ENCODE data around the gene VWA3B. TPM values are rescaled to one million over a fixed set of nuclear protein-coding genes. Genes with fewer than 3 reads are reported as not detected.

Gene VWA3B
- polyA plus RNA-seq, 1 donor (not counting 4 experiments of a cell fraction or from before 2014, with no cell fraction given), result not detected

DNA sequence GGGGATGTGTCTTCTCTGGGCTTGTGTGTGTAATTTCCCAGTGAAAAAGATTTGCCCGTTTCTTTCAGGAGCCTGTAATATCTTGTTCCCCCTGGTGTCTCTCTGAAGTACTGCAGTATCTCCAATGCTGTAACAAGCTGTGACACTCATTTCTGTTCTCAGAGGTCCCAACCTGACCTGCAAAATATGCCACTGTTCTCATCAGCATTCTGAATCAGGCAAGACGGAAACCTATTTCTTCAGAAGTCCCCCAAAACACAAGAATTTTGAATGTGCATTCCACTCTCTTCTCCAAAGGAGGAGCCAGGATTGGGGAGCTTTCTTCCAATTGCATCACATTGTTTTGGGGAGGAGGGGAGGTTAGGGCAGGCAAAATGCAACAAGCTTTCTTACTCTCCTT is 182.3 kb downstream of the VWA3B start:
- no peak overlapping the region for H3K27ac ChIP-seq (ENCODE audit: control insufficient read depth, insufficient read depth, low read length)
- no peaks in the 10 kb centered on the region for H3K9me3 ChIP-seq (ENCODE audit: control insufficient read depth, low read depth, low read length)
- dilution Hi-C loops (cut with MboI; ENCODE audit: extremely low pct_ligation_motif_present, low sequenced_read_pairs), result no loop called here
- H3K9me1 ChIP-seq (ENCODE audit: control insufficient read depth, extremely low read depth, insufficient read depth, low read length), result no peaks in the 10 kb centered on the region
- H3K4me2 ChIP-seq (ENCODE audit: control insufficient read depth, extremely low read depth, insufficient read depth, low read depth, low read length), result no peak overlapping the region
- DNase-seq (ENCODE audit: low read depth, low spot score), result no peak
- no peak overlapping the region for H3K9ac ChIP-seq (ENCODE audit: control insufficient read depth, extremely low read depth, insufficient read depth, low read length)
- H2AFZ ChIP-seq (ENCODE audit: control insufficient read depth, low read length), result no peak overlapping the region
- no peaks in the 10 kb centered on the region for H3K79me2 ChIP-seq (ENCODE audit: control insufficient read depth, insufficient read depth, low read length)
- H3K36me3 ChIP-seq (ENCODE audit: control insufficient read depth in 2 of 2, extremely low read depth in 1 of 2, insufficient read depth in 2 of 2, low read length in 2 of 2), result no peaks in the 10 kb centered on the region
- peak; percentile 54 to 75 (median 72) for TF ChIP-seq CTCF (optimal IDR thresholded peaks at IDR 0.05 in 1 of 3, IDR thresholded peaks at IDR 0.05 in 1 of 3, conservative IDR thresholded peaks at IDR 0.05 in 1 of 3; ENCODE audit: extremely low read depth in 1 of 3, insufficient read depth in 2 of 3, low read length in 3 of 3)
- TF ChIP-seq EZH2 (IDR thresholded peaks at IDR 0.05; ENCODE audit: low read length), result no peak
- H3K4me1 ChIP-seq (ENCODE audit: control insufficient read depth, extremely low read depth, insufficient read depth, low read length), result no peaks in the 10 kb centered on the region
- no peaks in the 10 kb centered on the region for H3K27me3 ChIP-seq (ENCODE audit: control insufficient read depth, extremely low read depth, insufficient read depth, low read length)
- no peak overlapping the region for H3K4me3 ChIP-seq (ENCODE audit: control insufficient read depth in 2 of 3, extremely low read depth in 1 of 3, insufficient read depth in 2 of 3, low read depth in 1 of 3, low read length in 3 of 3)
- no peaks in the 10 kb centered on the region for H4K20me1 ChIP-seq (ENCODE audit: control insufficient read depth, extremely low read depth, insufficient read depth, low read length)
- peak; percentile 84 for FAIRE-seq

DNA sequence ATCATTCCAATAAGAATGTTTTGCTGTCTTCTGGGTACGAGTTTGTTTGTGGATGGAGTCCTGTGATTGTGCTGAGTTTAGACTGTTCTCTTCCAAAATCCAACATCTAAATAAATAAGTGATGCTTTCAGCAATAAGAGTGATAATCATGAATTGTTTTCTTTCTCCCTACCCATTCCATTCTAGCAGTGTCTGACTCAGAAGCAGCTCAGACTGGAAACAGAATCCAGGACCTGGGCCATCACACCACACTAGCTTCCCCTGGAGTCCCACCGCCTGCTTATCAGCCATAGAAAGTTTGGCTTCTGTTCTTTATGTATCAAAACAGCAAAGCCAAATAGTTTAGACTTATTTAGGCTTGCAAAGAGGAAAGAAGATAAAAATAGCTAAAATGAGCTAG is 182.9 kb downstream of the VWA3B start:
- H3K9me1 ChIP-seq (ENCODE audit: control insufficient read depth, extremely low read depth, insufficient read depth, low read length), result no peaks in the 10 kb centered on the region
- H3K36me3 ChIP-seq (ENCODE audit: control insufficient read depth in 2 of 2, extremely low read depth in 1 of 2, insufficient read depth in 2 of 2, low read length in 2 of 2), result no peaks in the 10 kb centered on the region
- no peak overlapping the region for H3K4me2 ChIP-seq (ENCODE audit: control insufficient read depth, extremely low read depth, insufficient read depth, low read depth, low read length)
- H3K4me3 ChIP-seq (ENCODE audit: control insufficient read depth in 2 of 3, extremely low read depth in 1 of 3, insufficient read depth in 2 of 3, low read depth in 1 of 3, low read length in 3 of 3), result no peak overlapping the region
- dilution Hi-C loops (cut with MboI; ENCODE audit: extremely low pct_ligation_motif_present, low sequenced_read_pairs), result no loop called here
- H3K9ac ChIP-seq (ENCODE audit: control insufficient read depth, extremely low read depth, insufficient read depth, low read length), result no peak overlapping the region
- H3K27me3 ChIP-seq (ENCODE audit: control insufficient read depth, extremely low read depth, insufficient read depth, low read length), result no peaks in the 10 kb centered on the region
- H3K9me3 ChIP-seq (ENCODE audit: control insufficient read depth, low read depth, low read length), result no peaks in the 10 kb centered on the region
- no peaks in the 10 kb centered on the region for H4K20me1 ChIP-seq (ENCODE audit: control insufficient read depth, extremely low read depth, insufficient read depth, low read length)
- no peak overlapping the region for H2AFZ ChIP-seq (ENCODE audit: control insufficient read depth, low read length)
- H3K27ac ChIP-seq (ENCODE audit: control insufficient read depth, insufficient read depth, low read length), result no peak overlapping the region
- no peaks in the 10 kb centered on the region for H3K79me2 ChIP-seq (ENCODE audit: control insufficient read depth, insufficient read depth, low read length)
- DNase-seq (ENCODE audit: low read depth, low spot score), result no peak
- no peaks in the 10 kb centered on the region for H3K4me1 ChIP-seq (ENCODE audit: control insufficient read depth, extremely low read depth, insufficient read depth, low read length)
- TF ChIP-seq CTCF (optimal IDR thresholded peaks at IDR 0.05 in 1 of 3, IDR thresholded peaks at IDR 0.05 in 1 of 3, conservative IDR thresholded peaks at IDR 0.05 in 1 of 3; ENCODE audit: extremely low read depth in 1 of 3, insufficient read depth in 2 of 3, low read length in 3 of 3), result no peak
- no peak for TF ChIP-seq EZH2 (IDR thresholded peaks at IDR 0.05; ENCODE audit: low read length)
- no peak for FAIRE-seq

All from keratinocyte (primary cell).